GM12891 (cell line): ENCODE measurements around the gene ACAD9.

Experiments used
- POLR2A ChIP-seq: IDR thresholded peaks from 2 replicates; pipeline ENCODE4 v1.6.1; 2011; ENCODE audit warnings: low read depth, low read length, control low read depth
- POLR2AphosphoS5 ChIP-seq: IDR thresholded peaks from 2 replicates; pipeline ENCODE4 v1.6.1; 2011; ENCODE audit warnings: low read depth, low read length, control low read depth
- TAF1 ChIP-seq: IDR thresholded peaks from 2 replicates; pipeline ENCODE4 v1.6.1; 2011; ENCODE audit warnings: low read depth, low read length, control low read depth

DNA sequence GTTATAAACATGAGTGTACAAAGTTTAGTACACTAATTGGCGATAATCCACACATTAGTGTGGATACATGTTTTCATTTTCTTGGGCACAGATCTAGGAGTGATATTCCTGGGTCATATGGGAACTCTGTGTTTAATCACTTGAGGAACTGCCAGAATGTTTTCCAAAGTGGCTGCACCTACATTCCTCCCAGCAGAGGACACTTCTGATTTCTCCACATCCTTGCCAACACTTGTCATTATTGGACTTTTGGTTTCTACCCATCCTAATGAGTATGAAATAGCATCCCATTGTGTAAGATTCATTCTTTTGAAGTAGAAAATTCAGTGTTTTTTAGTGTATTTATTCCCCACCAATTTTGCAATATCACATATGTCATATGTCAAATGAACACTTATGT is 60.8 kb downstream of the ACAD9 start:
- TF ChIP-seq POLR2A, result no peak
- TF ChIP-seq POLR2AphosphoS5, result no peak
- no peak for TF ChIP-seq TAF1
